Ascending aorta (tissue), 2 donors: ENCODE results near the gene PRKCQ. TPM values are rescaled to one million over a fixed set of nuclear protein-coding genes. Genes with fewer than 3 reads are reported as not detected.

Experiments
- DNase-seq, 2 donors: peaks; one replicate each; pipeline ENCODE4 v3.0.0-alpha.2; 2019; ENCODE audit warnings: low spot score in 2 of 2
- H3K27ac ChIP-seq, 2 donors: fragments of 200-600 bp; sonication (generic); one replicate each; pipeline ENCODE4 v1.5.1; 2016 to 2017; ENCODE audit warnings: mild to moderate bottlenecking in 1 of 2
- H3K27me3 ChIP-seq: fragments of 200-600 bp; sonication (generic); one replicate; pipeline ENCODE4 v1.5.1; 2017
- H3K36me3 ChIP-seq, 2 donors: fragments of 200-600 bp; sonication (generic); one replicate each; pipeline ENCODE4 v1.5.1; 2016
- H3K4me1 ChIP-seq, 2 donors: fragments of 200-600 bp; sonication (generic); one replicate each; pipeline ENCODE4 v1.5.1; 2016 to 2017; ENCODE audit warnings: mild to moderate bottlenecking in 1 of 2
- H3K4me3 ChIP-seq, 2 donors: fragments of 200-600 bp; sonication (generic); one replicate each; pipeline ENCODE4 v1.5.1; 2016 to 2017; ENCODE audit warnings: mild to moderate bottlenecking in 1 of 2
- H3K9me3 ChIP-seq, 2 donors: fragments of 200-600 bp; sonication (generic); one replicate each; pipeline ENCODE4 v1.5.1; 2016
- intact Hi-C: fragments of 100-400 bp; cut with DNase I; formaldehyde crosslinking; loops from one replicate; pipeline ENCODE4 v1.15.1; 2023
- total RNA-seq: library from RNA; depleted of rRNA; stranded (reverse); fragments of >200 nt; gene quantifications from one replicate; pipeline ENCODE4 v1.1.0, GENCODE V29; 2016
- TF ChIP-seq, protein P1 (sequence below), 3 experiments: fragments of 200-600 bp in 2 of 3; fragments of 450-650 bp in 1 of 3; sonication (generic) in 2 of 3; IDR thresholded peaks; one replicate each; pipeline ENCODE4 v1.5.1; 2016 to 2019; ENCODE audit warnings: antibody characterized with exemption in 3 of 3, mild to moderate bottlenecking in 1 of 3, moderate library complexity in 1 of 3

Gene PRKCQ
- total RNA-seq, 1 donor from 2014 or later = not detected

DNA sequence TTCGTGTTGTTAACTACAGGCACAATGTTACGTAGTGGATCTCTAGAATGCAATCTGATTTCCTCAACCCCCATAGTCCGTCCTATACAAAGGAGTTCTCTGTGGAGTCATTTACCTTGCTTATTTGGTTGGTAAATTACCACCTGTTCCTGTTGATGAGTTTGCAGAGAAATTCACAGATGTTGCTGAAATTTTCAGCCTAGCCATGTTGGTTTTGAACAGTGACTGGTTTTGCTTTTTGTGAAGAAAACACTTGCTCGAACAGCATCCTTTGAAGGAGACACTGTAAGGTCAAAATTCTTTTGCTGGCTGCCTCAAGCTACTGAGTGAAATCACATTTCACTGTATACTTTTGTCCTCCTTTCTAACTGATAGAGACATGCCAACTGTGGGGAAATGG is 15.4 kb upstream of the PRKCQ start:
- TF ChIP-seq, protein P1, sequence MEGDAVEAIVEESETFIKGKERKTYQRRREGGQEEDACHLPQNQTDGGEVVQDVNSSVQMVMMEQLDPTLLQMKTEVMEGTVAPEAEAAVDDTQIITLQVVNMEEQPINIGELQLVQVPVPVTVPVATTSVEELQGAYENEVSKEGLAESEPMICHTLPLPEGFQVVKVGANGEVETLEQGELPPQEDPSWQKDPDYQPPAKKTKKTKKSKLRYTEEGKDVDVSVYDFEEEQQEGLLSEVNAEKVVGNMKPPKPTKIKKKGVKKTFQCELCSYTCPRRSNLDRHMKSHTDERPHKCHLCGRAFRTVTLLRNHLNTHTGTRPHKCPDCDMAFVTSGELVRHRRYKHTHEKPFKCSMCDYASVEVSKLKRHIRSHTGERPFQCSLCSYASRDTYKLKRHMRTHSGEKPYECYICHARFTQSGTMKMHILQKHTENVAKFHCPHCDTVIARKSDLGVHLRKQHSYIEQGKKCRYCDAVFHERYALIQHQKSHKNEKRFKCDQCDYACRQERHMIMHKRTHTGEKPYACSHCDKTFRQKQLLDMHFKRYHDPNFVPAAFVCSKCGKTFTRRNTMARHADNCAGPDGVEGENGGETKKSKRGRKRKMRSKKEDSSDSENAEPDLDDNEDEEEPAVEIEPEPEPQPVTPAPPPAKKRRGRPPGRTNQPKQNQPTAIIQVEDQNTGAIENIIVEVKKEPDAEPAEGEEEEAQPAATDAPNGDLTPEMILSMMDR (IDR thresholded peaks at IDR 0.05) = no peak
- Histone ChIP-seq H3K36me3 (no peaks in the 10 kb centered on the region), H3K9me3 (no peaks in the 10 kb centered on the region), H3K27me3 (no peaks in the 10 kb centered on the region), H3K27ac (no peak overlapping the region), H3K4me3 (no peak overlapping the region), H3K4me1 (no peaks in the 10 kb centered on the region)
- intact Hi-C loops = no loop called here
- DNase-seq = no peak

DNA sequence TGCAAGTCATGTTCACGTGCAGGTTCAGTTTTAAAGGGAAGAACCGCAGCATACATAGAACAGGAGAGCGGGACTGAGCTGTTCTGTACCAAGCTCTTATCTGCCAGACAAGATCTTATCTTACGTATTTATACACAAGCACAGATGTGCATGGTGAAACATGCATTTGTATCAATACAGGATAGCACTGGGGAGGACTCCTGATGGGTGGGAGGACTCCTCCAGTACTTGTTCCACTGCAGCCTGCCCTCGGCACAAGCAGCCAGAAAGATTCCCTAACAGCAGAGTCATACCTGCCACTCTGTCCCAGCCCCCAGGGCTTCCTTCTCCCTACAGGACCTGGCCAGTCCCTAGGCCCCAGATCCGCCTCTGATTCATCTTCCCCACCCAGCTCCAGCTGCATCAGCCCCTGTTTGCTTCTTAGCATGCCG is 13.2 kb upstream of the PRKCQ start:
- no peaks in the 10 kb centered on the region for H3K9me3 ChIP-seq
- H3K36me3 ChIP-seq = no peaks in the 10 kb centered on the region
- no peak overlapping the region for H3K27ac ChIP-seq
- no peak for DNase-seq
- intact Hi-C loops = no loop called here
- no peaks in the 10 kb centered on the region for H3K27me3 ChIP-seq
- no peak overlapping the region for H3K4me3 ChIP-seq
- H3K4me1 ChIP-seq = no peaks in the 10 kb centered on the region
- TF ChIP-seq, protein P1 (IDR thresholded peaks at IDR 0.05) = no peak

DNA sequence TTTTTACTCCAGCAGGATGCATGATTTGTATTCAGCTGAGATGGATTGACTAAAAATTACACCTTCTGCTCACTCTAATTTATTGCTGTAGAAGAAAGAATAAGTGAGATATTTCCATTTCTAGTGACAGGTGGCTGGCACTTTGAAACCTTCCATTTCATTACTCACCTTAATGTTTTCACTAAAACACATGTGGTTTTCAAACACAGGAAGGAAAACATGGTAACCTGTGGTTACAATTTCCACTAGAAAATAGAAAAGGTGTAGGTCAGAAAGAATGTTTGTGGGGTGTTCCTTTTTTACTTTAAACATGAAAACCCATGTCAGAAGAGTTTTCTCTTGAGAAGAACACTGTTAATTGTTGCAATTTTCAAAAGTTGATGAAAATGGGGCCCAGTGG is 12.0 kb upstream of the PRKCQ start:
- Histone ChIP-seq H3K4me3 (no peak overlapping the region), H3K4me1 (no peaks in the 10 kb centered on the region), H3K27ac (no peak overlapping the region), H3K27me3 (no peaks in the 10 kb centered on the region), H3K36me3 (no peaks in the 10 kb centered on the region), H3K9me3 (no peaks in the 10 kb centered on the region)
- intact Hi-C loops = no loop called here
- no peak for DNase-seq
- TF ChIP-seq, protein P1 (IDR thresholded peaks at IDR 0.05) = no peak

DNA sequence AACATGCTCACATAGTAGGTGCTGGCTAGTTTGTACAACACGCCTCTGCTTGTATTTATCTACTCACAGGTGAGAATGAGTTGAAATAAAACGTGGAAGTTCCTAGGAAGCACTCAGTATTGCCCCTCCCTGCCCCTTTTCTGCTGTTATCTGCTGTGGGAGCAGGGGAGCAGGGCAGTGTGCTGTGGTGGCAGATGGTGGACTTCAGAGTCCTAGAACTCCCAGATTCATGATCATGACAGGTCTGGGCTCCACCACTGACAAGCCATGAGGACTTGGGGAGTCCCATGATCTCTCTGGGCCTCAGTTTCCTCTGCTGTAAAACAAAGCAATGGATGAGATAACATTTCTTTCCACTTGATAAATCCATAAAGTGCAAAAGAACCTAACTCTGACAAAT is 11.6 kb upstream of the PRKCQ start:
- H3K27me3 ChIP-seq = no peaks in the 10 kb centered on the region
- intact Hi-C loops = no loop called here
- DNase-seq = no peak
- H3K4me3 ChIP-seq = no peak overlapping the region
- no peak overlapping the region for H3K27ac ChIP-seq
- TF ChIP-seq, protein P1 (IDR thresholded peaks at IDR 0.05) = no peak
- no peaks in the 10 kb centered on the region for H3K9me3 ChIP-seq
- no peaks in the 10 kb centered on the region for H3K4me1 ChIP-seq
- no peaks in the 10 kb centered on the region for H3K36me3 ChIP-seq

DNA sequence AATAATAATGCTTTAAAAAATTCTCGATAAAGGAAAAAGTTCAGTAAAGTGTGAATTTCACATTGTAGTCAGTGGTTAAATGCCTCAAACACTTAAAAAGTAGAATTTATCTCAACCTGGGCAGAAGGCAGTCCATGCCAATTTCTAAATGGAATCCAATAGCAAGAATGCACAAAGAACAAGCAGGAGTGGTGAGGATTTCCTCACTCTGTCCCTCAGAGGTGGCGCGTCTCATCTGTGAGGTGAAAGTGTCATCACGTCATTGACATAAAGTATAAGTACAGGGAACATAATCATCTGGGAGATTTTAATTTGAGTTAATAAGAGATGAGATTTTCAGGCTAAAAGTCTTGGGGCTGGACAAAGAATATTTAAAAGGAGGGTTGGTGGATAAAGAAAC is 10.0 kb upstream of the PRKCQ start:
- no peaks in the 10 kb centered on the region for H3K9me3 ChIP-seq
- TF ChIP-seq, protein P1 (IDR thresholded peaks at IDR 0.05) = no peak
- intact Hi-C loops = no loop called here
- no peak for DNase-seq
- no peak overlapping the region for H3K27ac ChIP-seq
- H3K4me1 ChIP-seq = no peaks in the 10 kb centered on the region
- no peak overlapping the region for H3K4me3 ChIP-seq
- H3K27me3 ChIP-seq = no peaks in the 10 kb centered on the region
- H3K36me3 ChIP-seq = no peaks in the 10 kb centered on the region
